Measurements from ENCODE around the gene TSPAN9. TPM values are rescaled to one million over a fixed set of nuclear protein-coding genes. Genes with fewer than 3 reads are reported as not detected.

Gene TSPAN9
- total and polyA plus RNA-seq, 3 donors from 2014 or later, result 14.2 to 23.5 (median 19.8) TPM

DNA sequence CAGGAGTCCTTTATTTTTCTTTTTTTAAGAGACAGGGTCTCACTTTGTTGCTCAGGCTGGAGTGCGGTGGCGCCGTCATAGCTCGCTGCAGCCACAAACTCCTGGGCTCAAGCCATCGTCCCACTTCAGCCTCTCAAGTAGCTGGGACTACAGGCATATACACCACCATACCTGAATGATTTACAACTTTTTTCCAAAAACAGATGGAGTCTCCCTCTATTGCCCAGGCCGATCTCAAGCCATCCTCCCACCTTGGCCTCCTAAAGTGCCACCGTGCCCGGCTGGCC, 205.1 kb downstream of the TSPAN9 start:
- no peaks in the 10 kb centered on the region for H3K27me3 ChIP-seq
- no peaks in the 10 kb centered on the region for H3K4me1 ChIP-seq
- no peak for DNase-seq
- no peak overlapping the region for H3K27ac ChIP-seq
- H3K9me3 ChIP-seq, result no peaks in the 10 kb centered on the region
- H3K4me3 ChIP-seq, result no peak overlapping the region
- 98% methylated on average over 8 of the region's 8 CpGs for WGBS, 2 donors
- TF ChIP-seq, protein P1, sequence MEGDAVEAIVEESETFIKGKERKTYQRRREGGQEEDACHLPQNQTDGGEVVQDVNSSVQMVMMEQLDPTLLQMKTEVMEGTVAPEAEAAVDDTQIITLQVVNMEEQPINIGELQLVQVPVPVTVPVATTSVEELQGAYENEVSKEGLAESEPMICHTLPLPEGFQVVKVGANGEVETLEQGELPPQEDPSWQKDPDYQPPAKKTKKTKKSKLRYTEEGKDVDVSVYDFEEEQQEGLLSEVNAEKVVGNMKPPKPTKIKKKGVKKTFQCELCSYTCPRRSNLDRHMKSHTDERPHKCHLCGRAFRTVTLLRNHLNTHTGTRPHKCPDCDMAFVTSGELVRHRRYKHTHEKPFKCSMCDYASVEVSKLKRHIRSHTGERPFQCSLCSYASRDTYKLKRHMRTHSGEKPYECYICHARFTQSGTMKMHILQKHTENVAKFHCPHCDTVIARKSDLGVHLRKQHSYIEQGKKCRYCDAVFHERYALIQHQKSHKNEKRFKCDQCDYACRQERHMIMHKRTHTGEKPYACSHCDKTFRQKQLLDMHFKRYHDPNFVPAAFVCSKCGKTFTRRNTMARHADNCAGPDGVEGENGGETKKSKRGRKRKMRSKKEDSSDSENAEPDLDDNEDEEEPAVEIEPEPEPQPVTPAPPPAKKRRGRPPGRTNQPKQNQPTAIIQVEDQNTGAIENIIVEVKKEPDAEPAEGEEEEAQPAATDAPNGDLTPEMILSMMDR (IDR thresholded peaks at IDR 0.05), result no peak
- no peak for TF ChIP-seq POLR2A (IDR thresholded peaks at IDR 0.05)
- no peaks in the 10 kb centered on the region for H3K36me3 ChIP-seq (ENCODE audit: low read depth, missing control alignments)
- intact Hi-C loops (cut with DNase I; ENCODE audit: low total_unique reads), result no loop called here

DNA sequence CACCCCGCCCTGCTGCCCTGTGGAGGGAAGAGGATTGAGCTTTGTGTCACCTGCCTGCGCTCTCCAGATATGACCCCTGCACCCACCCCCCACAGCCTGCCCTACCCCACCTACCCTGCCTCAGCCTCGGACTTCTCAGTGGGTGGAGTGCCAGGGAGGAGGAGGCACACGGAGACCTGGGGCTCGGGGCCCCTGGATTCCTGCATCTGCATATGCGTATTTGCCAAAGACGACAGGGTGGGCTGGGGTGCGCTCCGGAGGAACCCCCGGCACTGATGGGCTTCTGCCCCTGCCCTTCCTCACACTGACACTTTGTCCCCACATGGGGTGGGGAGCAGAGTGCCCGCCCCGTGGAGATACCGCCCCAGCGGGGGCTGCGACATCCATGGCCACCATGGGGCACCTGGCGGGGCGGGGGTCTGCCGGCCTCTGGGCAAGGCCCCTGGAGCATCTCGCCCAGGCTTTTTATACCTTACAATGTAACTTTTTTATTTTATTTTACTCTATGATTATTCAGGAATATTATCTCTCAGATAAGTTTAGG, 206.0 kb downstream of the TSPAN9 start:
- Histone ChIP-seq H3K27ac (no peak overlapping the region), H3K36me3 (ENCODE audit: low read depth, missing control alignments) (no peaks in the 10 kb centered on the region), H3K27me3 (no peaks in the 10 kb centered on the region), H3K9me3 (no peaks in the 10 kb centered on the region), H3K4me3 (no peak overlapping the region), H3K4me1 (no peaks in the 10 kb centered on the region)
- intact Hi-C loops (cut with DNase I; ENCODE audit: low total_unique reads), result no loop called here
- DNase-seq, result no peak
- TF ChIP-seq, protein P1 (IDR thresholded peaks at IDR 0.05), result no peak
- TF ChIP-seq POLR2A (IDR thresholded peaks at IDR 0.05), result no peak
- WGBS, 2 donors, result 82 to 93% methylated on average over 10 to 19 of the region's 19 CpGs

DNA sequence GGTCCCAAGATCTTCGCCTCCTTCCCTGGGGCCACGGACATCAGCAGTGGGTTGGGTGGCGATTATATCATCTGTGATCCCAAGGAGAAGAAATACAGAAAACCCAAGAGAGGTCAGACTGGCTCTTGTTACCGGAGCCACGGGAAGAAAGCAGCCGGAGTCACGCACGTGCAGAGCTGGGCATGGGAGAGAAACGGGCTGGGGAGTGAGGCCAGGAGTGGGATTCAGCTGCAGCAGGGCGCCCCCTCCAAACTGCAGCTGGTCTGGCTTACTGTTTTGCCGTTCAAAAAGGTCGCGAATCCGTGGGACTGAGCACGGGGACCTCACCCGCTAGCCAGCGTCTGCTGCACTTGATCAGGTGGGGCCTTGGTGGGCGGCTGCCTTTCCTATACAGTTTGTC, 207.2 kb downstream of the TSPAN9 start:
- intact Hi-C loops (cut with DNase I; ENCODE audit: low total_unique reads), result no loop called here
- TF ChIP-seq POLR2A (IDR thresholded peaks at IDR 0.05), result no peak
- TF ChIP-seq, protein P1 (IDR thresholded peaks at IDR 0.05), result no peak
- H3K4me3 ChIP-seq, result no peak overlapping the region
- H3K4me1 ChIP-seq, result no peaks in the 10 kb centered on the region
- WGBS, 2 donors, result 85 to 91% methylated on average over 18 of the region's 18 CpGs
- H3K27ac ChIP-seq, result no peak overlapping the region
- no peaks in the 10 kb centered on the region for H3K36me3 ChIP-seq (ENCODE audit: low read depth, missing control alignments)
- no peaks in the 10 kb centered on the region for H3K9me3 ChIP-seq
- no peaks in the 10 kb centered on the region for H3K27me3 ChIP-seq
- no peak for DNase-seq

DNA sequence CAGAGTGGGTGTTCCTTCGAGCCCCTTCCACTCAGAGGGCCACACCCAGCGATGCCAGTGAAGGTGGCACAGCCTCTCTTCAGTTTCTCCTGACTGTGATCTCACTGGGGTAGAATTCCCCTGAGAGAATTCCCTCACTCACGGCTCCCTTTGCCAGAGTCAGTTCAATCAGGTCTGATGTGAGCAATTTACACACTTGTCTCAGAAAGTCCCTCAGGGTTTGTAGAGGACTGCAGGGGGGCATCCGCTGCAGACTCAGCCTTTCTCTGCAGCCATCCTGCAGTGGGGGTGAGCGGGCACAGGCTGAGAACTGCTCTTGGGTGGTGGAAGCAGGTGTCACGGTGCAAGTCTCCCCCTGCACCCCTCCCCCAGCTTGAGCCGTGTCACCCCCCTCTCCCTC, 208.4 kb downstream of the TSPAN9 start:
- no peak overlapping the region for H3K27ac ChIP-seq
- H3K4me1 ChIP-seq, result no peaks in the 10 kb centered on the region
- no peaks in the 10 kb centered on the region for H3K9me3 ChIP-seq
- no peak for DNase-seq
- intact Hi-C loops (cut with DNase I; ENCODE audit: low total_unique reads), result no loop called here
- no peak for TF ChIP-seq POLR2A (IDR thresholded peaks at IDR 0.05)
- TF ChIP-seq, protein P1 (IDR thresholded peaks at IDR 0.05), result no peak
- H3K27me3 ChIP-seq, result no peaks in the 10 kb centered on the region
- 80 to 93% methylated on average over 6 to 7 of the region's 7 CpGs for WGBS, 2 donors
- no peaks in the 10 kb centered on the region for H3K36me3 ChIP-seq (ENCODE audit: low read depth, missing control alignments)
- H3K4me3 ChIP-seq, result no peak overlapping the region

DNA sequence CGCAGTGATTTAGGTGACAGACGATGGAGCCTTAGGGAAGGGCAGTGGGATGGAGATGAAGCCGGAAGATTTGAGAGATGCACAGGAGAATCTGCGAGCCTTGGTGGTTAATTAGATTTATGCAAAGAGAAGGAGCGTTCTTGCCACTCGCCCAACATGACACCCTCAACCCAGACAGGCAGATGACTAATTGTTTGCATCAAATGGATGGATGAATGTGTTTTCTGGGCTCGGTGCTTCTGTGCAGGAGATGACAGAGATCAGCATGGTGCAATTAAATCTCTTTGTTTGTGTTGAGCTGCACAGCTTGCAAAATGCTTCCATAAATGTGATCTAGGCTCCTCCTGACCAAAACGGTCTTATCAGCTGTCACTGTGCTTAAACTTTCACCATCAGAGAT, 211.5 kb downstream of the TSPAN9 start:
- intact Hi-C loops (cut with DNase I; ENCODE audit: low total_unique reads), result no loop called here
- DNase-seq, result no peak
- no peaks in the 10 kb centered on the region for H3K36me3 ChIP-seq (ENCODE audit: low read depth, missing control alignments)
- no peaks in the 10 kb centered on the region for H3K4me1 ChIP-seq
- TF ChIP-seq POLR2A (IDR thresholded peaks at IDR 0.05), result no peak
- TF ChIP-seq, protein P1 (IDR thresholded peaks at IDR 0.05), result no peak
- WGBS, 2 donors, result 83 to 87% methylated on average over 8 of the region's 8 CpGs
- H3K4me3 ChIP-seq, result no peak overlapping the region
- no peaks in the 10 kb centered on the region for H3K27me3 ChIP-seq
- H3K27ac ChIP-seq, result no peak overlapping the region
- no peaks in the 10 kb centered on the region for H3K9me3 ChIP-seq

All from testis (tissue), 3 donors.